HepG2 (cell line): Measurements from ENCODE around the gene MTFR1L. TPM values are rescaled to one million over a fixed set of nuclear protein-coding genes. Genes with fewer than 3 reads are reported as not detected.

ENCODE experiments used
- ARID2 ChIP-seq: sonication (generic); formaldehyde crosslinking; IDR thresholded peaks from 2 replicates; pipeline ENCODE4 v1.8.1; 2022; ENCODE audit warnings: mild to moderate bottlenecking, missing genetic modification reagents, borderline replicate concordance
- ATF6 ChIP-seq: sonication (generic); formaldehyde crosslinking; conservative IDR thresholded peaks from 2 replicates; pipeline ENCODE4 v1.4.0; 2020; ENCODE audit warnings: missing genetic modification reagents
- FLYWCH1 ChIP-seq: sonication (generic); formaldehyde crosslinking; IDR thresholded peaks from 2 replicates; pipeline ENCODE4 v1.8.1; 2023; ENCODE audit warnings: mild to moderate bottlenecking, missing genetic modification reagents
- HHEX ChIP-seq: IDR thresholded peaks from 2 replicates; pipeline ENCODE4 v1.6.1; 2016; ENCODE audit warnings: control low read depth
- HOXA5 ChIP-seq: sonication (generic); formaldehyde crosslinking; IDR thresholded peaks from 2 replicates; pipeline ENCODE4 v1.4.0; 2020; ENCODE audit warnings: missing genetic modification reagents
- PHF20 ChIP-seq: sonication (generic); formaldehyde crosslinking; IDR thresholded peaks from 2 replicates; pipeline ENCODE4 v1.5.0; 2020; ENCODE audit warnings: mild to moderate bottlenecking, missing genetic modification reagents
- SP4 ChIP-seq: sonication (generic); formaldehyde crosslinking; IDR thresholded peaks from 2 replicates; pipeline ENCODE4 v1.8.1; 2023; ENCODE audit warnings: mild to moderate bottlenecking, missing genetic modification reagents
- ZNF160 ChIP-seq: sonication (generic); formaldehyde crosslinking; IDR thresholded peaks from 2 replicates; pipeline ENCODE4 v1.8.0; 2022; ENCODE audit warnings: mild to moderate bottlenecking, inconsistent platforms, missing genetic modification reagents
- ZNF281 ChIP-seq: sonication (generic); formaldehyde crosslinking; IDR thresholded peaks from 2 replicates; pipeline ENCODE4 v1.4.0; 2020; ENCODE audit warnings: missing genetic modification reagents, borderline replicate concordance
- ZNF3 ChIP-seq: IDR thresholded peaks from 2 replicates; pipeline ENCODE4 v1.7.0; 2017; ENCODE audit warnings: inconsistent platforms
- ZNF446 ChIP-seq: sonication (generic); formaldehyde crosslinking; IDR thresholded peaks from 2 replicates; pipeline ENCODE4 v1.5.0; 2020; ENCODE audit warnings: mild to moderate bottlenecking, missing genetic modification reagents
- ZNF557 ChIP-seq: sonication (generic); formaldehyde crosslinking; IDR thresholded peaks from 2 replicates; pipeline ENCODE4 v1.4.0; 2020; ENCODE audit warnings: missing genetic modification reagents
- ZNF597 ChIP-seq: sonication (generic); formaldehyde crosslinking; IDR thresholded peaks from 2 replicates; pipeline ENCODE4 v1.5.0; 2020; ENCODE audit warnings: missing genetic modification reagents
- ZNF609 ChIP-seq: sonication (generic); formaldehyde crosslinking; IDR thresholded peaks from 2 replicates; pipeline ENCODE4 v1.4.0; 2020; ENCODE audit warnings: mild to moderate bottlenecking, missing genetic modification reagents, borderline replicate concordance
- ZNF792 ChIP-seq: IDR thresholded peaks from 2 replicates; pipeline ENCODE4 v1.6.1; 2016
- polyA plus RNA-seq, 8 experiments: library from polyadenylated mRNA; depleted of rRNA in 3 of 8; stranded (reverse) in 7 of 8; unstranded in 1 of 8; fragments of >200 nt; fragmentation: Illumina TruSeq in 4 of 8; extraction: Trizol in 4 of 8; gene quantifications; 2 replicates each; pipeline versions ENCODE4 v1.2.1 to v1.2.3, GENCODE V29; 2011 to 2016; ENCODE audit warnings: low read depth in 4 of 8, missing spikeins in 1 of 8, mixed read lengths in 1 of 8; ENCODE audit not compliant: insufficient read depth in 1 of 8
- total RNA-seq, 5 experiments: library from RNA; depleted of rRNA; stranded (reverse); fragments of >200 nt; fragmentation: Illumina TruSeq; extraction: Trizol; gene quantifications; 2 replicates each; pipeline ENCODE4 v1.2.3, GENCODE V29; 2016; ENCODE audit warnings: low read depth in 1 of 5

MTFR1L gene
- total and polyA plus RNA-seq, 2 of the 13 experiments (the other 11 are each of a cell fraction or from before 2014, with no cell fraction given) = 38.0 to 55.7 TPM

GRCh38 chr1:25861316-25862286, 41.8 kb downstream of the MTFR1L start (continued):
- TF ChIP-seq ZNF281 (CRISPR knock-in tag) = 0 out of 2 replicates have a peak, but pooled peaks have one; percentile 61
- no peak for TF ChIP-seq FLYWCH1 (CRISPR knock-in tag)
- TF ChIP-seq PHF20 (CRISPR knock-in tag) = no peak; the same call in 1 of the 2 replicates
- TF ChIP-seq ZNF609 (CRISPR knock-in tag) = peak; percentile 45; the same call in 1 of the 2 replicates
- TF ChIP-seq ZNF597 = no peak
- no peak for TF ChIP-seq ATF6 (CRISPR knock-in tag)
- no peak for TF ChIP-seq ZNF557 (CRISPR knock-in tag)
- no peak for TF ChIP-seq ZNF160 (CRISPR knock-in tag)
- TF ChIP-seq ZNF446 (CRISPR knock-in tag) = no peak
- TF ChIP-seq HOXA5 (CRISPR knock-in tag) = 0 out of 2 replicates have a peak, but pooled peaks have one; percentile 33
- TF ChIP-seq ARID2 (CRISPR knock-in tag) = no peak
- TF ChIP-seq SP4 (CRISPR knock-in tag) = no peak
- no peak for TF ChIP-seq ZNF3 (CRISPR knock-in tag)
- TF ChIP-seq ZNF792 (CRISPR knock-in tag) = no peak
- no peak for TF ChIP-seq HHEX
